Measurements from ENCODE around the gene TRAPPC8.
"Not testable (repeated sequence)": the region's sequence is repeated elsewhere in the genome, so short reads cannot be mapped to it uniquely, and the experiment has no call there.

The TRAPPC8 gene

GRCh38 chr18:31880186-31880898 lies 62.6 kb downstream of the TRAPPC8 start:
- intact Hi-C loops (cut with DNase I): no loop called here

DNA sequence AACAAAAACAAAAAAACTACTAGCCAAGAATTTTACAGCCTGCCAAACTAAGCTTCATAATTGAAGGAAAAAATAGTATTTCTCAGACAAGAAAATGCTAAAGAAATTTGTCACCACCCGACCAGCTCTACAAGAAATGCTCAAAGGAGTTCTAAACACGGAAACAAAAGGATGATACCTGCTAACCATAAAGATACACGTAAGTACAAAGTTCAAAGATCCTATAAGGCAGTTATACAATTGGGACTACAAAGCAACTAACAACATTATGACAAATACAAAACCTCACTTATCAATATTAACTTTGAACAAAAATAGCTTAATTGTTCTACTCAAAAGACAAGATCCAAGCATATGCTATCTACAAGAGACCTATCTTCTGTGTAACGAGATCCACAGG lies 64.6 kb downstream of the TRAPPC8 start:
- intact Hi-C loops (cut with DNase I): no loop called here
- no peak for DNase-seq

More at GRCh38 chr18:31880186-31880898, 62.6 kb downstream of the TRAPPC8 start:
- DNase-seq: no peak

GRCh38 chr18:31877900-31878299 lies 65.0 kb downstream of the TRAPPC8 start:
- DNase-seq: no peak
- intact Hi-C loops (cut with DNase I): no loop called here

- DNase-seq: no peak
- intact Hi-C loops (cut with DNase I): no loop called here
These were observed 66.2 kb downstream of the TRAPPC8 start for GRCh38 chr18:31876707-31877106.

- intact Hi-C loops (cut with DNase I): no loop called here
- DNase-seq: no peak
These were observed 67.6 kb downstream of the TRAPPC8 start for GRCh38 chr18:31875301-31875700.

DNA sequence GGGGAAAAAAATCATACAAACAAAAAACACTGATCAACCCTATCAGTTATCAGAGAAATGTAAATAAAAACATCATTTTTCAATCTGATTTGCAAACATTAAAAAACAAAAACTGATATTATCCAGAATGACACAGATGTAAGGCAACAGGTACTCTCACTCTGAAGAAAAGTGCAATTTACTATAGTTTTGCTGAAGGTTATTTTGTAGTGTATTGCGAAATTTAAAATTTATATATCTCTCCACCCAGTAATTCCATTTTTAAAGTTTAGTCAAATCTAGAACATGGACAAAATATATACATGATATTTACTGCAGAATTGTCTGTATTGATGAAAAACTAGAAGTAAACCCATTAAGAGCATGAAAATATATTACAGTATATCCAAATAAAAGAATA lies 79.8 kb downstream of the TRAPPC8 start:
- no peak for DNase-seq
- intact Hi-C loops (cut with DNase I): no loop called here

DNA sequence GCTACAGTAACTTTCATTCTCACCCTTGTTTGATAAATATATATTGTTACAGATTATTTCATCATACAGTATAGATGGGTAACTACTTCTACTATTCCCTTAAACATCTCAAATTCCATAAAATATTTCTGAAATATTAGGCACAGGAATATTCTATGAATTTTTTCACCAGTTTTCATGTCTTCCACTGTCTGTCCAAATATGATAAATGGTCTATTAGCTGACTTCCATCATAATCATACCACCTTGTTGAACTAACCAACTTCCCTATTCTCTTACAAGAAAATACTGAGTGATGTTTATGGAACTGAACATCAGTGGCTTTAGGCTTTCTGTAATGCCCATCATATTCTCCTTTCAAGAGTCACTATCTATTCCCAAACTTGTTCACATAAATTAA lies 82.4 kb downstream of the TRAPPC8 start:
- DNase-seq: no peak
- intact Hi-C loops (cut with DNase I): no loop called here

GRCh38 chr18:31857526-31858106 lies 85.3 kb downstream of the TRAPPC8 start:
- intact Hi-C loops (cut with DNase I): no loop called here
- no peak for DNase-seq

DNA sequence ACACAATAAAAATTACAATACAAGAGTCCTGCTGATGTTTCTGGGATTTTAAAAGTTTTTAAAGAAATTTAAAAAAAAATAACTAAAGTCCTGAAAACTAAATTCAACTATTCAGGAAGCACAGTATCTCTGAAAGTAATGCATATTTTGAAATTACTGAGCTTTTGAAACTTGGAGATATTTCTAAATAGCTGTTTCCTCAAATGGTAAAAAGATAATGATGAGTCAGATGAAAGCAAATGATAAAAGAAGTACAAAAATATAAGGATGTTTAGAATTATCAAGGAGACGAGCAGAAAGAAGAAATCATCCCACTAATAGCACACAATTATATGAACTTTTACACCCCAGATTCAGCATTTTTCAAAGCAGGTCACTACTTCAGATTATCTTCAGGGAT lies 92.1 kb downstream of the TRAPPC8 start:
- no peak for DNase-seq
- intact Hi-C loops (cut with DNase I): no loop called here

GRCh38 chr18:31840499-31840898 lies 102.4 kb downstream of the TRAPPC8 start:
- intact Hi-C loops (cut with DNase I): no loop called here

DNA sequence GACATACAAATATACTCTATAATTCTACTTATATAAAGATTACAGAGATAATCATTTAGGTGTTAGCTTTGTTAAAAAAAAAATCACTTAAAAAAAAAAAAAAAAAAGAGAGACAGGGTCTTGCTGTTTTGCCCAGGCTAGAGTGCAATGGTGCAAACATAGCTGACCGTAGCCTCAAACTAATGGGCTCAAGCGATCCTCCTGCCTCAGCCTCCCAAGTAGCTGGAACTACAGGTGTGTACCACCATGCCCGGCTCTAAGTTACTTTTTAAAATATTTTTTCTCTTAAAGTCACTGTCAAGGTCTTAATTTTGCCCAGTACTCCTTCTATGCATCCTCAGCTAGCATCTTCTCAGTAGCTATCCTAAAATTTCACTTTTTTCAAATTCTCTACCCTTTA lies 105.0 kb downstream of the TRAPPC8 start:
- intact Hi-C loops (cut with DNase I): no loop called here

More at GRCh38 chr18:31840499-31840898, 102.4 kb downstream of the TRAPPC8 start:
- DNase-seq: no peak

DNA sequence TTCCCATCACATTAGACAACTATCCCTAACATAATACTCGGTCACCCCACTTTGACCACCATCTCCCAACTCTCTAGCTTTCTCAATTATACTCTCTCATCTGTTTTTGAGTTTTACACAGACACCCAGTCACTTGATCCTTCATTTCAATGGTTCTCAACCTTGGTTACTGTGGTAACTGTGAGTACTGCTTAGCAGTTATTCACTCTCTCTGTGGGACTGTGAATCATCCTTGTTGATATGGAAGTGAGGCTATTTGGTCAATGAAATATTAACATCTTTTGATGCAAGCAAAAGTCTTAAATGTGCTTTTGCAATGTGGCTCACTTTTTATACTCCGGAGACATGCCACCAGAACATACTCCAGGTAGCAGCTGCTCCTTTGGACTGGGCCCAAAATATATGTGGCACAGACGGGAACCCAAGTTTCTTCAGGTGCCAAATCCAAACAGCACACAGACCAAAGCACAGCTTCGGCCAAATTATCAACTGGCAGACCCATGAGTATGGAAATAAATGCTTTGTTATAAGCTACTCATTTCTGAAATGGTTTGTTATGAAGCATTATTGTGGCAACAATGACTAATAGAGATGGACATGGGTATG lies 107.3 kb downstream of the TRAPPC8 start:
- intact Hi-C loops (cut with DNase I): no loop called here
- DNase-seq: no peak

More for the DNA sequence above, 105.0 kb downstream of the TRAPPC8 start:
- DNase-seq: no peak

DNA sequence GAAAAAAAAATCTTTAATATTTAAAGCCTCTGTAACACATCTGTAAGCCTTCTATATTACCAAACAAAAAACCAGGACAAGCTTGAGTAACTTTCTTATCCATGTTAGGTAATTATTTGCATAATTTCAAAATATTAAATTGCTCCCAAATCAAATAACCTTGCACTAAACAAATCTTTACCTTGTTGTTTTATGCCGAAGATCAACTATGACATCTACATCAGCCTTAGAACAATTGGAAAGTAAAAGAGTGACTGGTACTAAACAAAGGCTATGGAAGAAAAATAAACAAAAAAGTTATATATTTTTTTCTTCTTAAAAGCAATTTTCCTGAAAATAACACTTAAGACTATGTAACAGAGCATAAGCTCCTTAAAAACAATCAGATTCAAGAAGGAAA lies 111.0 kb downstream of the TRAPPC8 start:
- intact Hi-C loops (cut with DNase I): no loop called here
- DNase-seq: no peak

DNA sequence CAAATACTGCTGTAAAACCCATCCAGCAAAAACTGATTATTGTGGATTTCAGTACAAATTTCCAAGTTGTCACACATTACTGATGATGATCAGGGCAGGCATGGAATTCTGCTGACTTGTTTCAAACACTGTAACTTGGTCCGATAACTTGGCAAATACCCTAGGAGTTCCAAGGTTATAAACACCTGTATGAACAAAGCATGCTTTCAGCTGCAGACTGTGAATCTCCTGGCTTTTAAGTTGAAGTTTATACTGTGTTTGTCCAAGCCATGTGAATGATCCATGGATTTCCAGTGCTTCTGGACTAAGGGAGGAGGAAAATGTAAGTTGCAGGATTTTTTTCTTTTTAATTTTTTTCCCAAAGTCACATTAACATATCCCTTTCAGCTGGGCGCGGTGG lies 112.2 kb downstream of the TRAPPC8 start:
- no peak for DNase-seq
- intact Hi-C loops (cut with DNase I): no loop called here

GRCh38 chr18:31828613-31829012 lies 114.3 kb downstream of the TRAPPC8 start:
- no peak for DNase-seq
- intact Hi-C loops (cut with DNase I): loop anchor here (10.0 kb wide), 1 partner anchor 274 kb away; no protein-coding TSS in a partner anchor

GRCh38 chr18:31826673-31827325 lies 116.1 kb downstream of the TRAPPC8 start:
- not testable (repeated sequence) for DNase-seq
- intact Hi-C loops (cut with DNase I): loop anchor here (10.0 kb wide), 1 partner anchor 272 kb away; no protein-coding TSS in a partner anchor

DNA sequence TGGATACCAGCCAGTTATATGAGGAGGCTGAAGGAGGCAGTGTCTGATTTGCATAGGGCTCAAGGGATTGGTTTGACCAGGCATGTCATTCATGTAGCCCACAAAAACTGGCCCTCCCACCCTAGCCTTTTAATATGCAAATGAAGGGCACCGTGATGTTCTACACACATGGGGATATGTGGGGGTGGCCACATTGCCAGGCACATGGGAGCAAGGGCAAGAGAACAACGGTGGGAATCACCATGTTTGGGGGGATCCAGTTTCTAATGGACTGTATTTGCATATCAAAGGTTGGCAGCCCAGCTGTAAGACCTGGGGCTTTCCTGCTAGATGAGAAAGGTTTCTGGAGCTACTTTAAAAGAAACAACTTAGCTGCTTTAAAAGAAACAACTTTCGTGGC lies 117.2 kb downstream of the TRAPPC8 start:
- no peak for DNase-seq
- intact Hi-C loops (cut with DNase I): loop anchor here (10.0 kb wide), 1 partner anchor 271 kb away; no protein-coding TSS in a partner anchor

- DNase-seq: no peak
- intact Hi-C loops (cut with DNase I): loop anchor here (10.0 kb wide), 1 partner anchor 267 kb away; no protein-coding TSS in a partner anchor
These were observed 121.3 kb downstream of the TRAPPC8 start for GRCh38 chr18:31821545-31822171.

- intact Hi-C loops (cut with DNase I): loop anchor here (10.0 kb wide), 1 partner anchor 265 kb away; no protein-coding TSS in a partner anchor
- no peak for DNase-seq
These were observed 123.1 kb downstream of the TRAPPC8 start for GRCh38 chr18:31819925-31820229.
